Astrocyte (in vitro differentiated cells and primary cell): ENCODE data around the gene PDSS2.

ENCODE experiments used
- EZH2 ChIP-seq: IDR thresholded peaks from 2 replicates; pipeline ENCODE4 v1.6.1; 2012; ENCODE audit warnings: mild to moderate bottlenecking, low read length, inconsistent platforms; ENCODE audit not compliant: insufficient read depth
- TF ChIP-seq, protein P1 (sequence below): IDR thresholded peaks from 2 replicates; pipeline ENCODE4 v1.5.1; 2011; ENCODE audit warnings: low read depth, mild to moderate bottlenecking, inconsistent platforms, low read length, moderate library complexity; ENCODE audit not compliant: insufficient read depth

DNA sequence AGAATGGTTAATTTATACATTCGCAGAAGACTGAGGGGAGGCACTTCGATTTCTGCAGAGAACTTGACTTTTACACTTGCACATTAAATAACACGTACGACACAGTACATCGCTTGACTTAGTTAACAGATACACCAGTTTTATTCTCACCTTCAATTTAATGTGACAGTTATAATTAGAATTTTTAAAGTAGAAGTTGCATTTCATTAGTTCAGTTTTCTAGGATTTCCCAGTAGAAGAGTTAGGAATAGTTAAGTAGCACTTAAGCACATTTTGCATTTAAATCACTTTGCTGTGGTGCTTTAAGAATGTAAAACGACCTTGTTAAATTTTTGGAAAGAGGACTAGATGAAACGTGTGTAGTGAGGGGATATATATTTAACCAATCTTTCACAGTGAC lies 342.4 kb downstream of the PDSS2 start:
- TF ChIP-seq, protein P1, sequence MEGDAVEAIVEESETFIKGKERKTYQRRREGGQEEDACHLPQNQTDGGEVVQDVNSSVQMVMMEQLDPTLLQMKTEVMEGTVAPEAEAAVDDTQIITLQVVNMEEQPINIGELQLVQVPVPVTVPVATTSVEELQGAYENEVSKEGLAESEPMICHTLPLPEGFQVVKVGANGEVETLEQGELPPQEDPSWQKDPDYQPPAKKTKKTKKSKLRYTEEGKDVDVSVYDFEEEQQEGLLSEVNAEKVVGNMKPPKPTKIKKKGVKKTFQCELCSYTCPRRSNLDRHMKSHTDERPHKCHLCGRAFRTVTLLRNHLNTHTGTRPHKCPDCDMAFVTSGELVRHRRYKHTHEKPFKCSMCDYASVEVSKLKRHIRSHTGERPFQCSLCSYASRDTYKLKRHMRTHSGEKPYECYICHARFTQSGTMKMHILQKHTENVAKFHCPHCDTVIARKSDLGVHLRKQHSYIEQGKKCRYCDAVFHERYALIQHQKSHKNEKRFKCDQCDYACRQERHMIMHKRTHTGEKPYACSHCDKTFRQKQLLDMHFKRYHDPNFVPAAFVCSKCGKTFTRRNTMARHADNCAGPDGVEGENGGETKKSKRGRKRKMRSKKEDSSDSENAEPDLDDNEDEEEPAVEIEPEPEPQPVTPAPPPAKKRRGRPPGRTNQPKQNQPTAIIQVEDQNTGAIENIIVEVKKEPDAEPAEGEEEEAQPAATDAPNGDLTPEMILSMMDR = no peak
- TF ChIP-seq EZH2 = no peak
